SU-DHL-6 (cell line): ENCODE results near the gene EML6.

ENCODE experiments used
- H2AFZ ChIP-seq: fragments of 200-600 bp; sonication (generic); 2 replicates; pipeline ENCODE4 v1.6.1; 2014; ENCODE audit warnings: low read depth, mild to moderate bottlenecking, moderate library complexity, mixed read lengths, antibody characterized with exemption, low read length; ENCODE audit not compliant: severe bottlenecking
- H3F3A ChIP-seq: fragments of 200-600 bp; shearing (Covaris generic); 2 replicates; pipeline ENCODE4 v1.6.0; 2016; ENCODE audit warnings: antibody characterized with exemption, mild to moderate bottlenecking; ENCODE audit not compliant: insufficient read depth
- H3K27ac ChIP-seq: fragments of 200-600 bp; sonication (generic); 2 replicates; pipeline ENCODE4 v1.5.1; 2016; ENCODE audit warnings: low read depth, mild to moderate bottlenecking, low read length, moderate library complexity, mixed read lengths
- H3K27me3 ChIP-seq: fragments of 200-600 bp; sonication (generic), shearing (Covaris generic); 2 replicates; pipeline ENCODE4 v1.6.0; 2014; ENCODE audit warnings: mild to moderate bottlenecking, low read length
- H3K36me3 ChIP-seq: fragments of 200-600 bp; sonication (generic); 2 replicates; pipeline ENCODE4 v1.6.1; 2014; ENCODE audit warnings: mild to moderate bottlenecking, low read length, mixed read lengths
- H3K4me2 ChIP-seq: fragments of 300-600, 200-600 bp; shearing (Covaris generic), sonication (generic); 2 replicates; pipeline ENCODE4 v1.6.0; 2014; ENCODE audit warnings: low read length, low read depth, mild to moderate bottlenecking; ENCODE audit not compliant: poor library complexity, severe bottlenecking
- H3K4me3 ChIP-seq: fragments of 200-600 bp; sonication (generic); 2 replicates; pipeline ENCODE4 v1.5.1; 2014; ENCODE audit warnings: antibody characterized with exemption, low read length, mild to moderate bottlenecking, mixed read lengths; ENCODE audit not compliant: insufficient read depth, poor library complexity, severe bottlenecking
- H3K79me2 ChIP-seq: fragments of 200-600 bp; sonication (generic); 2 replicates; pipeline ENCODE4 v1.6.1; 2014; ENCODE audit warnings: mild to moderate bottlenecking, low read length, moderate library complexity; ENCODE audit not compliant: insufficient read depth
- H3K9ac ChIP-seq: fragments of 200-600 bp; sonication (generic); 2 replicates; pipeline ENCODE4 v1.7.0; 2014; ENCODE audit warnings: mild to moderate bottlenecking, low read length
- H3K9me2 ChIP-seq: fragments of 200-600 bp; sonication (generic); replicated peaks from 2 replicates; pipeline ENCODE4 v1.6.1; 2014; ENCODE audit warnings: low read length; ENCODE audit not compliant: insufficient read depth
- H3K9me3 ChIP-seq: fragments of 200-600 bp; sonication (generic); 2 replicates; pipeline ENCODE4 v1.6.1; 2014; ENCODE audit warnings: low read length, mixed read lengths; ENCODE audit not compliant: insufficient read depth
- H4K20me1 ChIP-seq: fragments of 200-600 bp; sonication (generic); 2 replicates; pipeline ENCODE4 v1.6.1; 2014; ENCODE audit warnings: low read depth, mild to moderate bottlenecking, antibody characterized with exemption, low read length, moderate library complexity, mixed read lengths
- EZH2phosphoT487 ChIP-seq: fragments of 200-600 bp; sonication (generic), shearing (Covaris generic); conservative IDR thresholded peaks from 2 replicates; pipeline ENCODE4 v1.6.1; 2018; ENCODE audit warnings: mild to moderate bottlenecking, antibody characterized with exemption, low read length, moderate library complexity, mixed read lengths
- TF ChIP-seq, protein P1 (sequence below): fragments of 200-600 bp; sonication (generic); IDR thresholded peaks from one replicate; pipeline ENCODE4 v1.5.1; 2017; ENCODE audit warnings: antibody characterized with exemption, mild to moderate bottlenecking, low read length, moderate library complexity; ENCODE audit not compliant: insufficient read depth, poor library complexity, severe bottlenecking

EML6 gene

GRCh38 chr2:54895730-54896129 lies 172.3 kb downstream of the EML6 start:
- Histone ChIP-seq H3K4me3 (no peak overlapping the region), H3K4me2 (no peak overlapping the region)
- TF ChIP-seq EZH2phosphoT487 = no peak
- TF ChIP-seq, protein P1, sequence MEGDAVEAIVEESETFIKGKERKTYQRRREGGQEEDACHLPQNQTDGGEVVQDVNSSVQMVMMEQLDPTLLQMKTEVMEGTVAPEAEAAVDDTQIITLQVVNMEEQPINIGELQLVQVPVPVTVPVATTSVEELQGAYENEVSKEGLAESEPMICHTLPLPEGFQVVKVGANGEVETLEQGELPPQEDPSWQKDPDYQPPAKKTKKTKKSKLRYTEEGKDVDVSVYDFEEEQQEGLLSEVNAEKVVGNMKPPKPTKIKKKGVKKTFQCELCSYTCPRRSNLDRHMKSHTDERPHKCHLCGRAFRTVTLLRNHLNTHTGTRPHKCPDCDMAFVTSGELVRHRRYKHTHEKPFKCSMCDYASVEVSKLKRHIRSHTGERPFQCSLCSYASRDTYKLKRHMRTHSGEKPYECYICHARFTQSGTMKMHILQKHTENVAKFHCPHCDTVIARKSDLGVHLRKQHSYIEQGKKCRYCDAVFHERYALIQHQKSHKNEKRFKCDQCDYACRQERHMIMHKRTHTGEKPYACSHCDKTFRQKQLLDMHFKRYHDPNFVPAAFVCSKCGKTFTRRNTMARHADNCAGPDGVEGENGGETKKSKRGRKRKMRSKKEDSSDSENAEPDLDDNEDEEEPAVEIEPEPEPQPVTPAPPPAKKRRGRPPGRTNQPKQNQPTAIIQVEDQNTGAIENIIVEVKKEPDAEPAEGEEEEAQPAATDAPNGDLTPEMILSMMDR = no peak

DNA sequence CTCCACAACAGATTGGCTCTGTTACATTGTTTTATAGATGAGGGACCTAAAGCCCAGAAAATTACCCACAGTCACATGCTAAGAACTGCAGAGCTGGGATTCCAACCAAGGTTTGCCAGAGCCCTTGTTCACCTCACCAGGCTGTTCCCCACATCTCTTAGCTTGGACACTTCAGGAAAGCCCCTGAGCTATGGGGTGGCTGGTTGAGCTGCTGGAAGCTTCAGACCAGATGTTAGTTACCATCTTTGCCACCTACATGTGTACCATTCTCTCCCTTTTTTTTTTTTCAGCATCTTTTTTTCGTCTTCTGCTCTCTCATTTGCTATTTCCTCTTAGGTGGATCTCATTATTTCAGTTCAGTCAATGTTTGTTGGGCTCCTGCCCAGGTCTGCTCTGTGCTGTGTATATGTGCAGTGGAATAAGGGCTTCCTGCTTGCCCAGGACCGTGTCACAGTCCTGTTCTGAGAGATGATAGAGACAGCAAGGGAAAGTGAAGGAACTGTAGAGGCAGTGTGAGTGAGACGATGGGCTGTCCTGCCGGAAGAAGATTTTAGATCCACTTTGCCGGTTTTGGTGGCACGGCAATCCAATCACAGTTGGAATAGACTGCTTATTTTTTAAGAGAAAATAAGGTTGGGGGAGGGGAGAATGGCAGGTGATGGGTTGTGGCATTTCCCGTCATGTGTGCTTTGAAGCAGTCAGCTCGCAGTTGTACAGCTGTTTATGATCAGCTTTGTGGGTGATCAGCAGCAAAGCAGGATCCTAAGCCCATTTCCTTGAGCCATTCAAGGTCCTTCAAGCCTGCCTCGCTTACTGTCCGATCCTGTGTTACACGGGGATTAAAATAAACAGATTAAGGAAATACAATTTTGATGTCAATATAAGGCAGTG lies 174.2 kb downstream of the EML6 start:
- H3K27ac ChIP-seq = no peak overlapping the region
- no peak overlapping the region for H3K9ac ChIP-seq
- no peaks in the 10 kb centered on the region for H3F3A ChIP-seq
- H4K20me1 ChIP-seq = no peaks in the 10 kb centered on the region
- H3K27me3 ChIP-seq = no peaks in the 10 kb centered on the region
- H3K9me3 ChIP-seq = no peaks in the 10 kb centered on the region
- H3K9me2 ChIP-seq = no peaks in the 10 kb centered on the region
- TF ChIP-seq EZH2phosphoT487 = no peak
- TF ChIP-seq, protein P1 = no peak
- peaks cover 5% of the 10 kb centered on the region for H3K36me3 ChIP-seq
- H2AFZ ChIP-seq = no peak overlapping the region
- H3K79me2 ChIP-seq = no peaks in the 10 kb centered on the region
- no peak overlapping the region for H3K4me2 ChIP-seq
- no peak overlapping the region for H3K4me3 ChIP-seq

More at GRCh38 chr2:54895730-54896129, 172.3 kb downstream of the EML6 start:
- no peaks in the 10 kb centered on the region for H3K79me2 ChIP-seq
- no peak overlapping the region for H3K9ac ChIP-seq
- no peaks in the 10 kb centered on the region for H3K27me3 ChIP-seq
- H3K36me3 ChIP-seq = peaks cover 5% of the 10 kb centered on the region
- no peaks in the 10 kb centered on the region for H3K9me2 ChIP-seq
- no peaks in the 10 kb centered on the region for H3K9me3 ChIP-seq
- H3K27ac ChIP-seq = no peak overlapping the region
- H3F3A ChIP-seq = no peaks in the 10 kb centered on the region
- no peak overlapping the region for H2AFZ ChIP-seq
- H4K20me1 ChIP-seq = no peaks in the 10 kb centered on the region

DNA sequence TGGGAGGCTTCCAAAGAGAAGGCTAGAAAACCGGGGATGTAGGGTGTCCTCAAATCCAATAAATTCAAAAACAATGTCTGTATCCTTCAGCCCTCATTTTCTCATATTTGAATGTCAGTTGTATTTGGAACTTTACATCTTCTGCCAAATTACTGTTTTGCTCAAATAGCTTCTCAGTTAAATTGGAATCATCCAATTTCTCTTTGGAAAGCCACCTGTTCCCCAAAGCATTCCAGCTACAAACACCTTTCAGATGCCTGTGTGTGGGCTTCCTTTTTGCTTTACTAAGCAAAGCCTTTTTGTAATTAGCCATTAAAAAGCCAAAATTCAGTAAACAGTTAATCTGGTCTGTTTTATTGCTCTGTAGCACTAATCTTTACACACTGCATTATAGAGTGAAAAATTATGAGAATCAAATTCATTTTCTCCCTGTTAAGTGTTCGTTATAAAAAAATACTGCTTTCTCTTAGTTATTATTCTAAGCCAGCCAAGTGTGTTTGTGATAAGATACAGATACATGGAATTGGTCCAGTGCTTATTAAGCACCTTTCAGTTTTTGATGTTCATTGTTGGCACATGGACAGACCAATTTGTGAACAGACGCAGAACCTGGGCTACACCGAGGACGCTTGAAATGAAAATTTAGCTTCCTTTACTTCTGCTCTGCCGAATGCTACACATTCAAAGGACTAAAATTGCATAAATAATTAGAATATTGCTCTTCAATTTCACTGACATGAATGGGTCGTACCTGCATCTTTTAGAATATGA lies 175.2 kb downstream of the EML6 start:
- H3K9me2 ChIP-seq = no peaks in the 10 kb centered on the region
- H3F3A ChIP-seq = no peaks in the 10 kb centered on the region
- no peak overlapping the region for H3K27ac ChIP-seq
- H3K9me3 ChIP-seq = no peaks in the 10 kb centered on the region
- H2AFZ ChIP-seq = no peak overlapping the region
- no peak overlapping the region for H3K9ac ChIP-seq
- H3K27me3 ChIP-seq = no peaks in the 10 kb centered on the region
- no peak overlapping the region for H3K4me2 ChIP-seq
- H3K79me2 ChIP-seq = no peaks in the 10 kb centered on the region
- H3K36me3 ChIP-seq = peaks cover 2% of the 10 kb centered on the region
- no peak overlapping the region for H3K4me3 ChIP-seq
- H4K20me1 ChIP-seq = no peaks in the 10 kb centered on the region
- TF ChIP-seq, protein P1 = no peak
- TF ChIP-seq EZH2phosphoT487 = no peak
